ENCODE results near the gene RASGRF2.

- TF ChIP-seq MAX (IDR thresholded peaks at IDR 0.05): no peak
- no peak for TF ChIP-seq RAD21 (IDR thresholded peaks at IDR 0.05; ENCODE audit: low read depth)
- TF ChIP-seq EGR1 (IDR thresholded peaks at IDR 0.05): no peak
- TF ChIP-seq, protein P1, sequence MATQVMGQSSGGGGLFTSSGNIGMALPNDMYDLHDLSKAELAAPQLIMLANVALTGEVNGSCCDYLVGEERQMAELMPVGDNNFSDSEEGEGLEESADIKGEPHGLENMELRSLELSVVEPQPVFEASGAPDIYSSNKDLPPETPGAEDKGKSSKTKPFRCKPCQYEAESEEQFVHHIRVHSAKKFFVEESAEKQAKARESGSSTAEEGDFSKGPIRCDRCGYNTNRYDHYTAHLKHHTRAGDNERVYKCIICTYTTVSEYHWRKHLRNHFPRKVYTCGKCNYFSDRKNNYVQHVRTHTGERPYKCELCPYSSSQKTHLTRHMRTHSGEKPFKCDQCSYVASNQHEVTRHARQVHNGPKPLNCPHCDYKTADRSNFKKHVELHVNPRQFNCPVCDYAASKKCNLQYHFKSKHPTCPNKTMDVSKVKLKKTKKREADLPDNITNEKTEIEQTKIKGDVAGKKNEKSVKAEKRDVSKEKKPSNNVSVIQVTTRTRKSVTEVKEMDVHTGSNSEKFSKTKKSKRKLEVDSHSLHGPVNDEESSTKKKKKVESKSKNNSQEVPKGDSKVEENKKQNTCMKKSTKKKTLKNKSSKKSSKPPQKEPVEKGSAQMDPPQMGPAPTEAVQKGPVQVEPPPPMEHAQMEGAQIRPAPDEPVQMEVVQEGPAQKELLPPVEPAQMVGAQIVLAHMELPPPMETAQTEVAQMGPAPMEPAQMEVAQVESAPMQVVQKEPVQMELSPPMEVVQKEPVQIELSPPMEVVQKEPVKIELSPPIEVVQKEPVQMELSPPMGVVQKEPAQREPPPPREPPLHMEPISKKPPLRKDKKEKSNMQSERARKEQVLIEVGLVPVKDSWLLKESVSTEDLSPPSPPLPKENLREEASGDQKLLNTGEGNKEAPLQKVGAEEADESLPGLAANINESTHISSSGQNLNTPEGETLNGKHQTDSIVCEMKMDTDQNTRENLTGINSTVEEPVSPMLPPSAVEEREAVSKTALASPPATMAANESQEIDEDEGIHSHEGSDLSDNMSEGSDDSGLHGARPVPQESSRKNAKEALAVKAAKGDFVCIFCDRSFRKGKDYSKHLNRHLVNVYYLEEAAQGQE (IDR thresholded peaks at IDR 0.05; ENCODE audit: low read depth): no peak
- no peak for TF ChIP-seq USF1 (IDR thresholded peaks at IDR 0.05)
Observed at GRCh38 chr5:81203729-81204128, 243.6 kb downstream of the RASGRF2 start.

Measured in Ishikawa (cell line).